Left colon (tissue), 2 donors: ENCODE data around the gene RPL29. TPM values are rescaled to one million over a fixed set of nuclear protein-coding genes. Genes with fewer than 3 reads are reported as not detected.

ENCODE experiments used
- ATAC-seq: fragments of 200-7000 bp; cut with Tn5 transposase; one replicate; pipeline ENCODE4 v1.9.1; 2020; ENCODE audit warnings: mild to moderate bottlenecking, moderate library complexity
- DNase-seq, 2 donors: peaks; one replicate each; pipeline ENCODE4 v3.0.0-alpha.2; 2020
- intact Hi-C, 2 donors: fragments of 100-400 bp; cut with DNase I in 1 of 2; cut with micrococcal nuclease in 1 of 2; formaldehyde crosslinking; loops; one replicate each; pipeline versions ENCODE4 v1.11.2 to v1.14.0; 2022; cut with DNase I, micrococcal nuclease
- total RNA-seq, 2 donors: library from RNA; stranded (reverse); fragmentation: NEBNext Ultra II Directional; extraction: Animal tissue kit (Norgen Biotek cat#: 25700); gene quantifications; one replicate each; pipeline ENCODE4 v1.2.1, GENCODE V29; 2021
- donor health status: DM: no; HTN: no; CAD: no.
- donor health status: DM: yes; HTN: yes; CAD: no.

The RPL29 gene
- total RNA-seq, 2 donors from 2014 or later: 894 to 910 TPM

GRCh38 chr3:51958603-51959521 is 36.8 kb downstream of the RPL29 start:
- DNase-seq (no peak), ATAC-seq (no peak)
- intact Hi-C loops: no loop called here

- DNase-seq (no peak), ATAC-seq (no peak)
- intact Hi-C loops: no loop called here
Measured at GRCh38 chr3:51957520-51958205, 38.0 kb downstream of the RPL29 start.

- peak; percentile 72 for ATAC-seq
- intact Hi-C loops: no loop called here
- DNase-seq: peak in 1 of 2 donors; percentile 48
Measured at GRCh38 chr3:51955893-51956770, 39.6 kb downstream of the RPL29 start.

- intact Hi-C loops: no loop called here
- no peak for DNase-seq
- no peak for ATAC-seq
Measured at GRCh38 chr3:51955175-51955892, 40.4 kb downstream of the RPL29 start, which contains the start of gene GPR62. Gene GPR62 (plus strand): TSS chr3:51955381. CDS start chr3:51955653, 272 bp downstream.

- no peak for DNase-seq
- no peak for ATAC-seq
- intact Hi-C loops: no loop called here
Measured at GRCh38 chr3:51954713-51955112, 41.0 kb downstream of the RPL29 start.

- intact Hi-C loops: no loop called here
- ATAC-seq: no peak
- DNase-seq: no peak
Measured at GRCh38 chr3:51954105-51954504, 41.6 kb downstream of the RPL29 start.

- intact Hi-C loops: no loop called here
- ATAC-seq: no peak
- DNase-seq: no peak
Measured at GRCh38 chr3:51953445-51953844, 42.2 kb downstream of the RPL29 start.

GRCh38 chr3:51950899-51951298 is 44.8 kb downstream of the RPL29 start:
- ATAC-seq (no peak), DNase-seq (no peak)
- intact Hi-C loops: no loop called here

GRCh38 chr3:51949121-51949520 is 46.6 kb downstream of the RPL29 start:
- intact Hi-C loops: no loop called here
- ATAC-seq (no peak), DNase-seq (no peak)

- no peak for ATAC-seq
- intact Hi-C loops: no loop called here
- no peak for DNase-seq
Measured at GRCh38 chr3:51948016-51948580, 47.6 kb downstream of the RPL29 start.

GRCh38 chr3:51947215-51947900 is 48.3 kb downstream of the RPL29 start:
- intact Hi-C loops: no loop called here
- no peak for ATAC-seq
- DNase-seq: no peak

GRCh38 chr3:51946796-51947195 is 48.9 kb downstream of the RPL29 start:
- ATAC-seq (no peak), DNase-seq (no peak)
- intact Hi-C loops: no loop called here

- intact Hi-C loops: no loop called here
- DNase-seq (no peak), ATAC-seq (no peak)
Measured at GRCh38 chr3:51945926-51946705, 49.6 kb downstream of the RPL29 start.

GRCh38 chr3:51945031-51945840 is 50.5 kb downstream of the RPL29 start:
- intact Hi-C loops: no loop called here
- DNase-seq: no peak
- no peak for ATAC-seq

- no peak for DNase-seq
- intact Hi-C loops: no loop called here
- no peak for ATAC-seq
Measured at GRCh38 chr3:51944451-51945021, 51.2 kb downstream of the RPL29 start.
